HG02852 (cell line): ENCODE data around the gene SLC34A3.
"Not testable (repeated sequence)": the region's sequence is repeated elsewhere in the genome, so short reads cannot be mapped to it uniquely, and the experiment has no call there.

Experiments used
- ATAC-seq: cut with Tn5 transposase; IDR thresholded peaks from one replicate; pipeline ENCODE4 v1.9.1; 2021; ENCODE audit warnings: mild to moderate bottlenecking, moderate library complexity; ENCODE audit not compliant: unreplicated experiment

SLC34A3 gene

DNA sequence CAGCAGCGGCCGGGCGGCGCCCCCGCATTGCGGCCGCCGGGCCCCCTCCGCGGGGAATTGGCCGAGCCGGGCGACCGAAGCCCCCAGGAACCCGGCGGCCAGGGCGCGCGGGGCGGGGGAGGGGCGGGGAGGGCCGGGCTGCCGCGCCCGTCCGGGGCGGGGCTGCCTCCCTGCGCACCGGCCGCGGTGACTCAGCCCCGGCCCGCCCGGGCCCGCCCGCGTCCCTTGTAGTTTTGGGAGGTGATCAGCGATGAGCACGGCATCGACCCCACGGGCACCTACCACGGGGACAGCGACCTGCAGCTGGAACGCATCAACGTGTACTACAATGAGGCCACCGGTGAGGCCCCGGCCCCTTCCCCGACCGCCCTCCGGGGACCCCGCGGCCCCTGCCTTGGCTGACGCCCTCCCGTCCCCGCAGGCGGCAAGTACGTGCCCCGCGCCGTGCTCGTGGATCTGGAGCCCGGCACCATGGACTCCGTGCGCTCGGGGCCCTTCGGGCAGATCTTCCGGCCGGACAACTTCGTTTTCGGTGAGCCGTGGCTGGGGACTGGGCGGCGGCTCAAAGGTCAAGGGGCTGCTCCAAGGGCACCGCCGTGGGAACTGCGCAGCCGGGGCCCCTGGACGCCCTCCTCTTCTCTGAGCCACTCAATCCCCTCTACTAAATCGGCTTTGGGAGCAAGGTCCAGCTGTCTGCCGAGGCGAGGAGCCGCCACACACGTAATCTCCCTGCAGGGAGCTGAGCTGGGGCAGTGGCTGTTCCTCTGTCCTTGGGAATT lies 11.0 kb downstream of the SLC34A3 start:
- peak; percentile 10 for ATAC-seq

DNA sequence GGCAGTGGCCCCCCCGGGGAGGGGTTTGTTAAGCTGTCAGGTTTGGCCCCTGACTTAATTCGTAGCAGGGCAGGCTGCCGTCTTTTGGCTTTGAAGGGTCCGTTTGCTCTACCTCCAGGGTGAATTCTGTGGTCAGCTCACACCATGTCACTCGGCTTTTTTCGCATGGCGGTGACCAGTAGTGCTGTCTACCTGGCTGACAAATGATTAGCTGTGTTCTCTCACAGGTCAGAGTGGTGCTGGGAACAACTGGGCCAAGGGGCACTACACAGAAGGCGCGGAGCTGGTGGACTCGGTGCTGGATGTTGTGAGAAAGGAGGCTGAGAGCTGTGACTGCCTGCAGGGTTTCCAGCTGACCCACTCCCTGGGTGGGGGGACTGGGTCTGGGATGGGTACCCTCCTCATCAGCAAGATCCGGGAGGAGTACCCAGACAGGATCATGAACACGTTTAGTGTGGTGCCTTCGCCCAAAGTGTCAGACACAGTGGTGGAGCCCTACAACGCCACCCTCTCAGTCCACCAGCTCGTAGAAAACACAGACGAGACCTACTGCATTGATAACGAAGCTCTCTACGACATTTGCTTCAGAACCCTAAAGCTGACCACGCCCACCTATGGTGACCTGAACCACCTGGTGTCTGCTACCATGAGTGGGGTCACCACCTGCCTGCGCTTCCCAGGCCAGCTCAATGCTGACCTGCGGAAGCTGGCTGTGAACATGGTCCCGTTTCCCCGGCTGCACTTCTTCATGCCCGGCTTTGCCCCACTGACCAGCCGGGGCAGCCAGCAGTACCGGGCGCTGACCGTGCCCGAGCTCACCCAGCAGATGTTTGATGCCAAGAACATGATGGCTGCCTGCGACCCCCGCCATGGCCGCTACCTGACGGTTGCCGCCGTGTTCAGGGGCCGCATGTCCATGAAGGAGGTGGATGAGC lies 11.8 kb downstream of the SLC34A3 start:
- ATAC-seq: no peak

DNA sequence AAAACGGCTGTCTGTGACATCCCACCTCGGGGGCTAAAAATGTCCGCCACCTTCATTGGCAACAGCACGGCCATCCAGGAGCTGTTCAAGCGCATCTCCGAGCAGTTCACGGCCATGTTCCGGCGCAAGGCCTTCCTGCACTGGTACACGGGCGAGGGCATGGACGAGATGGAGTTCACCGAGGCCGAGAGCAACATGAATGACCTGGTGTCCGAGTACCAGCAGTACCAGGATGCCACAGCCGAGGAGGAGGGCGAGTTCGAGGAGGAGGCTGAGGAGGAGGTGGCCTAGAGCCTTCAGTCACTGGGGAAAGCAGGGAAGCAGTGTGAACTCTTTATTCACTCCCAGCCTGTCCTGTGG lies 12.5 kb downstream of the SLC34A3 start:
- ATAC-seq: not testable (repeated sequence)

DNA sequence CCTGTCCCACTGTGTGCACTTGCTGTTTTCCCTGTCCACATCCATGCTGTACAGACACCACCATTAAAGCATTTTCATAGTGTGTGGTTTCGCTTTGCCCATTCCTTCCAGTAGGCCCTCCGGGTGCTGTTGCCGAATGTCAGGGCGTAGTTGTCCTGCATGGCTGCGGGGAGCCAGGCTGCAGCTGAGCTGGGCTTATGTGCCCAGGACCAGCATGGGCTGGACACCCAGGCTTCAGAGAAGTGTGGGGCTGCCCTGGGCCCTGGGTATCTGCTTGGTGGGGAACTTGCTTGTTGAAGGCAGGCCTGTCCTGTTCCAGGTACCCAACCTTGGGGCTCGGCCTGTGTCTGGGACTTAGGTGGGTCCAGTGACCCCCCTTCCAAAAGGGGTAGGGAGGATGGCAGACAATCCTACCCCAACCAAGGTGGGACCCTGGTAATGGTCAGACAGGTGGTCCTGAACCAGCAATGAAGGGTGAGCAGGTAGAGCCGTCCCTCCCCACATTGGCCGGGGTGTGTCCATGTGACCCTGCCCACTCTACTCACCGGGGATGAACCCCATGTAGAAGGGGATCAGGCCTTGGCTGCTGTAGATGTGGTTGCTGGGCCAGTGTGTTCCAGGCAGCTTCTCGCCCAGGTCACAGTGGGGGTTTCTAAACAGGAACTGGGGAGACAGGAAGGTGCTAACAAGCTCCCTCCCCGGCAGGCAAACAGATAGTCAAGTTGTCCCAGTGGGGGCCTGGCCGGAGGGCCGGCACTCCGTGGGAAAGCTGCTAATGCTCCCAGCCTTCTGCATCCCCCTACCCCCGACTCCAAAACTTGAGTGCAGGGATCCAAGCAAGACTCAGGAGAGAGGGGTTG lies 13.2 kb downstream of the SLC34A3 start:
- no peak for ATAC-seq

DNA sequence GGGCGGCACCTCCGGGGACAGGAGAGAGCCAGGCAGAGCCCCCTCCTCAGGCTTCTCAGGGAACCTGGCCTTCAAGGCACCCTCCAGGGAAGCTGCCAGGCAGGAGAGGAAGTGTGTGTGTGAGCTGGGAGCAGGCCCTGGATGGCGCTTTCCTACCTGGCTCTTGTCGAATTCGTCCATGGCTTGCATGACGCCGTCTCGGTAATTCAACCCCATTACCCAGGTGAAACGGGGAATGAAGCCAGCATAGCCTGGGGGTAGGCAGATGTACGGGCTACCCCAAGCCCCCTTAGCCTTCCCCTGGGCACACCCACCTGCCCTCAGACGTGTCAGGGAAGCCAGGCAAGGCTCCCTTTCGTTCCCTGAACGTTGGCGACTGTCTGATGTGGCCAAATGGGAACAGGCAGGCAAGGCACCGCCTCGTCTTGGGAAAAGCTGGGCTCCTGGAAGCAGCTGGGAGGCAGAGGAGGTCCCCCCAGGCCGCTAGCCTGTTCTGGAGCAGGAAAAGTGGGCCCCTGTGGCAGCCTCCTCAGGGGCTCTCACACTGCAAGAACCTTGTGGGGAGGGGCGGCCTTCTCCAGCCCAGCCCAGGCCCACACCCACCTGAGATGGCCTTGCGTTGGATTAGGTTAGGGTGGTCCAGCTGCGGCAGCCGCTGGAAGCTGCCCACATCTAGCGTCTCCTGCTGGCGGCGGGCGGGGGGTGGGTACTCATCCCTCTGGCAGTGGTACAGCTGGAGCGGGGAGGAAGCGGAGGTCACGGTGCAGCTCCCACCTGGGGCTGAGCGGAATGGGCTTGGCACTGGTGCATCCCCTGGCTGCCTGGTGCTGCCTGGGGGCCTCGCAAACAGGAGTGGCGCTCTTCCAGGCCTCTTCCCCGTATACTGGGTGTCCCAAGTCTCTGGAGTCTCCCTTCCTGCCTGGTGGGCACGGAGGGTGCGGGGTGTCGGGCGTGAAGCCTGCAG lies 14.1 kb downstream of the SLC34A3 start:
- ATAC-seq: no peak

DNA sequence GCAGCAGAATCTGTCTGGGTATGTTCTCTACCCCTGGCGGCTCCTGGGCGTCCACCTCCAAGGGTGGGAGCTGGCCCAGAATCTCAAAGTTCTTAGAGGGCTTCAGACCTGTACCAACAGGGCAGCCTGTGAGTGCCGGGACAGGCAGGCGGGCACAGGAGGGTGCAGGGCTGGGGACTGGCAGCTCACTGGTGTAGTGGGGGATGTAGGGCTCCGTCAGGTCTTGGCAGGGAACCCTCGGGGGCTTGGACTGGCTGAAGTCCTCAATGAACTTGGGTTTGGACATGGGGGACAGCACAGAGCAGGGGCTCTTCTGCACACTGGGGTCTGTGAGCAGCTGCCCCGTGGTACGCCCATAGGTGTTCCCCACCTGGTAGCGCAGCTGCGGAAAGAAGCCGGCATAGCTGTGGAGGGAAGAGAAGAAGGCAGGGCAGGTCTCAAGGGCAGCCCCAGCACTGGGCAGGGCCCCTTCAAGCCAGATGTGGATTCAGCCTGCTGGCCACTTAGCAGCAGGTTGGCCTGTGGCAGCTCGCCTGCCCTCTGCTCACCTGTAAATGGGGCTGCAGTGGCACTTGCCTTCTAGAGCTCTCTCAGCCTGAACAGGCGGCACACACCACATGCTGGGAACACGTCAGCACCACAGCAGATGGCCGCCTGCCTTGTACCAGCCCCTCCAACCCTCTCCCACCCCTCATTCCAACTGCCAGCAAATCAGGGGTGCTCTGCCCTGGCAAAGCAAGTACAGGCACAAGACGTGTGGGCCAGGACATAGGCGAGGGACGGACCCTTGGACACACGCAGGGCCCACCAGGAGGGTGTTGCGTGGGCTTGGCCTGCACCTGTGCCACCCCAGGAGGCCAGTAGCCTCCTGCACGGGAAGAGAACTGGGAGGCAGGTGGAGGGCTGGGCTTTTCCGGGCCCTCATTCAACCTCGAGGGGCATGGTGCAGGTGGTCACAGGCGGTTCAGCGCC lies 15.0 kb downstream of the SLC34A3 start:
- ATAC-seq: no peak

DNA sequence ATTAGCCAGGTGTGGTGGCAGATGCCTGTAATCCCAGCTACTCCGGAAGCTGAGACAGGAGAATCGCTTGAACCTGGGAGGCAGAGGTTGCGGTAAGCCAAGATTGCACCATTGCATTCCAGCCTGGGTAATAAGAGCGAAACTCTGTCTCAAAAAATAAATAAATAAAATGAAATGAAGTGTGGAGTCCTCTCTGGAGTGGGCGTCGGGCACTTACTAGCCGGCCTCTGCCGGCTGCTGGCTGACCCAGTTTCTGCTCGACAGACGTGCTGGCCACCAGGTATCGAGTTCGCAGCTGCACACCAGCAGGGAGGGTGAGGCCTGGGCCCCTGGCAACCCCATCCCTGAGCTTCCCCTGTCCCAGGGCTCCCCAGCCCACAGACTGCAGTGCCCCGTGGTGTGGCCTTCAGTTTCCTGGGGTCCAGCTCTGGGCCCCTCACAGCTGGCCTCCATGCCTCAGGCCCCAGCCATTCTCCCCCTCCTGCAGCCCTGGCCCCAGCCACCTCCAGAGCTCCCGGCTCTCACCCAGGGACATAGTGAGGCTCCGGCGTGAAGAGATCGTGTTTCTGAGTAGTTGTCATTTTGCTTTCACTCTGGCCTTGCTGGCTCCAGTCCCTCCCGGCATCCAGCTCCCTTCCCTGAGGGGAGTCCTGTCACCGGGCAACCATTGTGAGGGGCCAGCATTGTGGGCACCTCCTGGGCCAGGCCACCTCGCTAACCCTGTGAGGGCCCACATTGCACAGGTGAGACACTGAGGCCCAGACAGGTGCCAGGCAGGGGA lies 16.6 kb downstream of the SLC34A3 start:
- ATAC-seq: no peak

DNA sequence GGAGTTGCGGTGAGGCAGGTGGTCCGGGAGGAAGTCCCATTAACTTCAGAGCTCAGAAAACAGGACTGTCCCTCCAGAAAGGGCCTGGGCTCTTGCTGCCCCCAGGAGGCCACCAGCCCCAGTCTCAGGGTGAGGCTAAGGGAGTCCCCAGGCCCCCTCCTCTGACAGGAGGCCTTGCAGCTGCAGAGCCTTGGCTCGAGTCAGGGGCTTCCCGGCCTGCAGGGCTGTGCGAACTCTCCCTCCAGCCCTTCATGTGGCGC lies 17.1 kb downstream of the SLC34A3 start:
- ATAC-seq: no peak

DNA sequence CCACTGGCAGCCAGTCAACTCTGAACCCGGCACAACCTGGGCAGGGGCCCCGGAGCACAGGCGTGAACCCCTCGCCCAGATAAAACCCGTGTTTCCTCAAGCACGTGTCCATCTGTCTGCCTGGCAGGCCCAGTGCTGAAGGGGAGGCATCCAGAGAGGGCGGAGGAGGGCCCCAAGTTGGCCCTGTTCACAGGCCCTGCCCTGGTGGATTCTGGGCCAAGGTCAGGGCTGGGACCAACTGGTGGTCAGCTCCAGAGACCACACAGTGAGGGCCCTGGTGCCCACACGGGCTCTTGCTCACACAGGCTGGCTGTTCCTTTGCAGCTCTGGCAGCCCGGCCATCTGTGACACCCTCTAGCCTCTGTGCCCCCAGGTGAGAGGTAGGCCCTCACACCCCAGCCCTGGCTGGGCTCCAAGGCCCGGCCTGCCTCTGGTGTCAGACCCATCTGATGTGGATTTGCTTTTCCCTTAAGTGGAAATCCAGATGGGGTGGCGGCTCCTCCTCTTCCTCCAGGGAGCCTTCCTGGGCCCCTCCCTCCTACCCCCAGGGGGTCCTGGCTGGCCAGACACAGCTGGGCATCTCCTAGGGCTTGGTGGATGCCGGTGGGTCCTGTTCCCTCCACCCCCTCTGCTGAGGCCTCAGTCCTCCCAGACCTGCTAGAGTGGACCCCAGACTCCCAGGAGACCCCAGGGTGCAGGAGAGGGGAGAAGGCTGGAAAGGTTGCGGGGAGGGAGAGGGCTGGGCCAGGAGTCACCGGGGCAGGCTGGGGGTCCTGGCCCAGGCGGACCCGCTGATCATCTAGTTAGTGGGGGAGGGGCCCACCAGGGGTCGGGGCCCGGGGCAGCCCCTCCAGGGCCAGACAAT lies 19.9 kb downstream of the SLC34A3 start:
- no peak for ATAC-seq

DNA sequence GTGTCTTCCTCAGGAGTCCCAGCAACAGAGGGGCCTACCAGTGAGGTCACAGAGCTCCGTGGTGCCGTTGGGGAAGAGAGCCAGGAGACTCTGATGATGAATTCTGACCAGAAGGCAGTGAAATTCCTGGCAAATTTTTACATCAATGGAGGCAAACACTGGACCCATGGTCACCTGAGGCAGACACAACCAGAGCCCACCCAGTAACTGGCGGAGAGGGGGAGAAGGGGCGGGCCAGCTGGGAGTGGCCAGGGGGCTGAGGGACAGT lies 20.4 kb downstream of the SLC34A3 start, which contains the start of gene STPG3:
Gene STPG3 (plus strand): TSS at position 93 of the 268 bp plus-strand sequence. CDS start 1 bp downstream, at position 94.
- no peak for ATAC-seq

DNA sequence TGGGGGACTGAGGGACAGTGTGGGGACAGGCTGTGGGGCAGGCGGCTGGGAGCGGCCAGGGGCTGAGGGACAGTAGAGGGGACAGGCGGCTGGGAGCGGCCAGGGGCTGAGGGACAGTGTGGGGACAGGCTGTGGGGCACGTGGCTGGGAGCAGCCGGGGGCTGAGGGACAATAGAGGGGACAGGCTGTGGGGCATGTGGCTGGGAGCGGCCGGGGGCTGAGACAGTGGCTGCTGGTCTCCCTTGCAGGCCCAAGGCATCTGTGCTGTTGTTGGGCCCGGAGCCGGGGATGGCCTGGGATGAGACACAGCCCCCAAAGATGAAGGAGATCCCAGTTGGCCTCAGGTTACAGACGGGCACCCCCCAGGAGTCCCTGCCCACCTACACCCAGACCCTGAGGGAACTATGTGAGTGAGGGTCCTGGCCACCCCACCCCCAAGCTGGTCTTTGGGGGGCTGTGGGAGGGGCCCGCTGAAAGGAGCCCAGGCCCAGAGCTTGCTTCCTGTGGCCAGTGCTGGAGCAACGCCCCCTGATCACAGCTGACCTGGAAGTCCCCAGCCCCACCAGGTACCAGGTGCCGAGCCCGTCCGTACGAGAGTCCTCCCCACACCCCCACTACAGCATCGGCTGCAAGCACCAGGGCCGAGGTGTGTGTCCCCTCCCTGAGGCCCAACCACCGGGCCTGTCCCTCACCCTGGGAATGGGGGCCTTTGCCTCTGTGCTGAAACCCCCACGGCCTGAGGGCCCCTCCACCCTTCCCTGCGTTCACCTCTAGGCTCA lies 21.0 kb downstream of the SLC34A3 start:
- no peak for ATAC-seq

DNA sequence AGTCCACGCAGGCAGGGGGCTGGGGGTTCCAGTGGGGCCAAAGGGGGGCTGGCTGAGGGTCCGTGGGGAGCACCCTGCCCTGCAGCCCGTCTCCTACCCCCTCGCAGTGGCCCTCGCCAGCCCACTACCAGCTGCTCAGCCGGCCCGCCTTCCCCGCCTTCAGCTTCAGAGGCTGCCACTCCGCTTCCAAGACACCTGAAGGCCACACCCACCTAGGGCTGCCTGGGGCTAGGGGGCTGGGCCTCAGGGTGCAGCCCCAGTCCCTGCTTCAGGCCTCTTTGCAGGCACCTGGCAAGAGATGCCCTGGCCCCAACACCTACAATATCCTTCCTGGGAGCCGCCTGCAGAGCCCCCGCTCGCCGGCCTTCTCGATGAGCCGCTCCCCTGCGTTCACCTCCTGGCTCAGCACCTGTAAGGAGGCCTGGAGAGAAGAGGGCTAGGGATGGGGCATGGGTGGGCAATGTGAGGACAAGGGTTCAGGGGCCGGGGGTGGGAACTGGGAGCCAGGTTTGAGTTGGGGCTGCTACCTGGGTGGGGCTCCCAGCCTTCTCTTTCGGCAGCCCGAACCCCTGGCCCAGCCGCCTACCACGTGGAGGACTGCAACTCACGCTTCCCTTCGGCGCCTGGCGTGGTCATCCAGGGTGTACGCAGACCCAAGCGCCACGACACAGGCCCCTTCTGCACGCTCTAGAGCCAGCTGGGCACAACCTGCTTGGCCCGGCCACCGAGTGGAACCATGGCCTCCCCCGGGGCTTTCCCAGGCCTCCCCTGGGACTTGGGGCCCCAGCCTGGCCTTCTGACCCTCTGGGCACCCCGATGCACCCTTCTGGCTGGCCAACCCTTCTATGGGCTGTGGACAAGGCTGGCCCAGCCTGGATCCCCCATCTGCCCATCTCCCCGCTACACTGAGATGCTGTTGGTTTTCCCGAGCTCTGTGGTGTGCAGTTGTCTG lies 22.1 kb downstream of the SLC34A3 start:
- ATAC-seq: no peak

DNA sequence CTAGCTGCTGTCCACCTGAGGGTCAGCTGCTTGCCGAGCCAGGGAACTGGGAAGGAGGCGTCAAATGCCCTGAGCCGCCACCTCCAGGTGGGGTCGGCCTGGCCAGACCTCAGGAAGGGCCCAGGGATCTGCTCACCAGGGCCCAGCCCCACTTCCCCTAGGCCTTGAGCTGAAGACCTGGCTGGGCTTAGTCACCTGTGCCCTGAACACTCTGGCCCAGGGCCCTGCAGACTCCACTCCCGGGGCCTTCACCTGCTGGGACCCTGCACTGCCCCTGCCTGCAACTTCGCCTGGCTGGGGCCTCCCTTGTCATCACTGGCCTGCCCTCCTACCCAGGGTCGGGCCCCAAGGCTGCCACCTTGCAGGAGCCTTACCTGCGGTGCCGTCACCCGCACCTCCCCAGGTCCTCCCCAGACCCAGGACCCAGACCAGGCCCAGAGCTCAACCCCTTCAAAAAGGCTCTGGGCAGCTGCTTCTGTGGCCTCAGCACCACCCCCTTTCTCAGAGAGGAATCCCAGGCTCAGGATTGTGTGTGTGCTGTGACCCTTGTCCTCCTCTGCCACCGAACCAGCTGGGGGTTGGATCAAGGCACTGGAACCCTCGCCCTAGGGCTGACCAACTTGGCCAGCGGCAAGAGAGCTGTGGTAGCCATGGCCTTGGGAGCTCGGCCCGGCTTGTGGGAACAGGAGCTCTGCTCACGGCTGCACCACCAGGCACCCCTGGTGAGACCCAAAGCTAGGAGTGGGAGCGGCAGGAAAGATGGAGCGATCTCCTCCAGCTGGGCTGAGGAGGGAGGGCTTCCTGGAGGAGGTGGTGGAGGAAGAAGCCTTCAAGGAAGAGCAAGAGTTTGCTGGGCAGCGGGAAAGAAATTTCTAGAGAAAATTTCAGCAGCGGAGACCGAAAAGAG lies 23.3 kb downstream of the SLC34A3 start:
- no peak for ATAC-seq

DNA sequence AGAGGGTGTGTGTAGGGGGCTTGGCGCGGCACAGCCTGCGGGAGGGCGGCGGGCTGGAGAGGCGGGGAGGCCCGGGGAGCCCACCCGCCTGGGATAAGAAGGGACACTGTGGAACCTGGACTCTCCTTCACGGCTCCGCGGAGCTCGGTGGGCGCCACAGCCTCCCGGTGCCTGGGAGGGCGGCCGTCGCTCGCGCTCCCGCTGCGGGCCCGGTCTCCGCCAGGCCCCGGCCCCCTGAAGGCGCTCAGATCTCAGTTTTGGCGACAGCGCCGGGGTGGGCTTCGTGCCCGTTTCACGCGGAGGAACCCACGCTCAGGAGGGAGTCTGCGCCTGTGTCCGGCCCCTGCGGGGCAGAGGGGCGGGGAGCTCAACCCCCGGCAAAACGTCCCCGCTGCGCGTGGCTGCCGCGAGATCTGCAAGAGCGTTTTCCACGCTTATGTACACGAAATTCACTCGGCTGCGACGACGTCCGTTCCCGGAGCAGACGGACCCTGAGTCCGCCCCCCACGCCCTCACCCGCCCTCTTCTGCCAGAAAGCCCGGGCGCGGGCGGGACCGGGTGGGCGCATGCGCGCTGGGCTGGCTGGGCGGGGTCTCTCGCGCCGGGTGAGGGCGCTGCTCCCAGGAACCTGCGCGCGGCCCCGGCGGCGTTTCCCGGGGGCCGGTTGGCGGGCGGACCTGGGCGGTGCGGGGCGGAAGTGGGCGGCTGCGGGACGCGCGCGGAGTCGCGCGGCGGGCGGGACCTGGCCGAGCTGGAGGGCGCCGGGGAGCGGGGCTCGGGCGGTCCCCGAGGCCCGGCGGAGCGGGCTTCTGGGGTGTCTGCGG lies 24.1 kb downstream of the SLC34A3 start, which contains the start of gene NELFB:
Gene NELFB (plus strand): TSS at position 704 of the 824 bp plus-strand sequence.
- ATAC-seq: peak; percentile 80
